Endothelial cell of umbilical vein (primary cell): Measurements from ENCODE around the gene TMEM255A. TPM values are rescaled to one million over a fixed set of nuclear protein-coding genes. Genes with fewer than 3 reads are reported as not detected.

Experiments used
- BruUV-seq: library from RNA; stranded (reverse); fragments of 400-500 nt; replicated peaks from 2 replicates; lab custom pipeline; 2021; lab: Mats Ljungman, UMichigan
- CTCF ChIA-PET: fragments of 300-600, 350-600 bp; sonication (Branson Sonifier 250); formaldehyde crosslinking; loops from one replicate; lab custom pipeline; 2021; ENCODE audit warnings: antibody characterized with exemption, inconsistent platforms; lab: Charles Lee
- POLR2A ChIA-PET: fragments of 300-600, 350-600 bp; sonication (Branson Sonifier 250); formaldehyde crosslinking; loops from one replicate; lab custom pipeline; 2021; ENCODE audit warnings: antibody characterized with exemption, inconsistent platforms; lab: Charles Lee
- DNase-seq: peaks from one replicate; pipeline ENCODE4 v3.0.0-alpha.2; 2011; ENCODE audit warnings: low read depth, low spot score
- FAIRE-seq: peaks from 2 replicates; lab custom pipeline; 2011; peaks lifted over from hg19 to GRCh38; lab: Jason Lieb, UNC
- H2AFZ ChIP-seq: 2 replicates; pipeline ENCODE4 v1.6.0; 2012; ENCODE audit warnings: low read depth, low read length, control low read depth, inconsistent platforms
- H3K27ac ChIP-seq: 2 replicates; pipeline ENCODE4 v1.5.1; 2011; ENCODE audit warnings: low read depth, mild to moderate bottlenecking, control low read depth, low read length, moderate library complexity; ENCODE audit not compliant: insufficient read depth
- H3K27me3 ChIP-seq, 2 experiments: 2 replicates each; pipeline versions ENCODE4 v1.6.0 to v1.6.1; 2011; ENCODE audit warnings: low read length in 2 of 2, mixed read lengths in 1 of 2; ENCODE audit not compliant: control insufficient read depth in 2 of 2, insufficient read depth in 2 of 2
- H3K36me3 ChIP-seq, 2 experiments: 2 replicates in 1 of 2; 3 replicates in 1 of 2; pipeline ENCODE4 v1.5.1; 2011; ENCODE audit warnings: low read length in 2 of 2, mild to moderate bottlenecking in 1 of 2, moderate library complexity in 1 of 2; ENCODE audit not compliant: control insufficient read depth in 2 of 2, insufficient read depth in 2 of 2; ENCODE audit errors: extremely low read depth in 1 of 2
- H3K4me1 ChIP-seq: 3 replicates; pipeline ENCODE4 v1.5.1; 2011; ENCODE audit warnings: mild to moderate bottlenecking, low read length; ENCODE audit not compliant: control insufficient read depth, insufficient read depth; ENCODE audit errors: extremely low read depth
- H3K4me2 ChIP-seq: 2 replicates; pipeline ENCODE4 v1.6.1; 2011; ENCODE audit warnings: low read length, control low read depth, mixed read lengths; ENCODE audit not compliant: insufficient read depth
- H3K4me3 ChIP-seq, 3 experiments: fragments of 200-600 bp in 1 of 3; sonication (generic), shearing (Covaris generic) in 1 of 3; replicated peaks in 1 of 3; 2 replicates each; pipeline ENCODE4 v1.5.1; 2011 to 2016; ENCODE audit warnings: control low read depth in 3 of 3, low read length in 3 of 3, mild to moderate bottlenecking in 2 of 3, inconsistent platforms in 1 of 3, low read depth in 1 of 3, moderate library complexity in 1 of 3; ENCODE audit not compliant: insufficient read depth in 1 of 3
- H3K79me2 ChIP-seq: 2 replicates; pipeline ENCODE4 v1.6.0; 2012; ENCODE audit warnings: low read length, inconsistent platforms; ENCODE audit not compliant: control insufficient read depth, insufficient read depth
- H3K9ac ChIP-seq: replicated peaks from 2 replicates; pipeline ENCODE3; 2011; ENCODE audit warnings: low read length, control low read depth; ENCODE audit not compliant: insufficient read depth; ENCODE audit errors: extremely low read depth
- H3K9me1 ChIP-seq: replicated peaks from 3 replicates; pipeline ENCODE4 v1.6.0; 2011; ENCODE audit warnings: mild to moderate bottlenecking, low read length; ENCODE audit not compliant: control insufficient read depth, insufficient read depth; ENCODE audit errors: extremely low read depth
- H3K9me3 ChIP-seq: replicated peaks from 2 replicates; pipeline ENCODE4 v1.5.1; 2012; ENCODE audit warnings: low read length, inconsistent platforms; ENCODE audit not compliant: control insufficient read depth, insufficient read depth
- H4K20me1 ChIP-seq: replicated peaks from 2 replicates; pipeline ENCODE3; 2011; ENCODE audit warnings: mild to moderate bottlenecking, low read length; ENCODE audit not compliant: control insufficient read depth, insufficient read depth; ENCODE audit errors: extremely low read depth
- EZH2 ChIP-seq: IDR thresholded peaks from 2 replicates; pipeline ENCODE4 v1.6.1; 2012; ENCODE audit warnings: borderline replicate concordance, low read depth, mild to moderate bottlenecking, moderate library complexity, low read length, inconsistent platforms; ENCODE audit not compliant: severe bottlenecking
- FOS ChIP-seq: IDR thresholded peaks from 2 replicates; pipeline ENCODE4 v1.6.1; 2011; ENCODE audit warnings: mild to moderate bottlenecking, low read length, moderate library complexity, borderline replicate concordance; ENCODE audit not compliant: insufficient read depth
- GATA2 ChIP-seq: IDR thresholded peaks from 2 replicates; pipeline ENCODE4 v1.7.0; 2011; ENCODE audit warnings: low read depth, mild to moderate bottlenecking, moderate library complexity, mixed read lengths, low read length; ENCODE audit not compliant: insufficient read length, insufficient read depth
- JUN ChIP-seq: IDR thresholded peaks from 2 replicates; pipeline ENCODE4 v1.6.1; 2011; ENCODE audit warnings: borderline replicate concordance, low read depth; ENCODE audit not compliant: insufficient read length, insufficient read depth
- MAX ChIP-seq: IDR thresholded peaks from 2 replicates; pipeline ENCODE4 v1.6.1; 2011; ENCODE audit not compliant: insufficient read depth, insufficient read length
- MYC ChIP-seq: IDR thresholded peaks from one replicate; pipeline ENCODE4 v1.6.1; 2011; ENCODE audit warnings: mild to moderate bottlenecking, low read depth, low read length
- POLR2A ChIP-seq: IDR thresholded peaks from 2 replicates; pipeline ENCODE4 v1.6.1; 2012; ENCODE audit warnings: low read depth, mild to moderate bottlenecking, control low read depth, low read length
- POLR2AphosphoS5 ChIP-seq: IDR thresholded peaks from 2 replicates; pipeline ENCODE4 v1.6.1; 2012; ENCODE audit warnings: low read depth, mild to moderate bottlenecking, control low read depth, low read length, moderate library complexity; ENCODE audit not compliant: insufficient read depth
- dilution Hi-C: fragments of 300-500 bp; cut with MboI; formaldehyde crosslinking; loops from one replicate; pipeline ENCODE4 v1.15.0; 2019; ENCODE audit warnings: low sequenced_read_pairs; ENCODE audit not compliant: extremely low pct_ligation_motif_present
- intact Hi-C: fragments of 100-400 bp; cut with micrococcal nuclease; formaldehyde crosslinking; loops from one replicate; pipeline ENCODE4 v1.10.0; 2022
- polyA plus RNA-seq, 4 experiments: library from polyadenylated mRNA; depleted of rRNA in 3 of 4; stranded (reverse) in 3 of 4; unstranded in 1 of 4; fragments of >200 nt; gene quantifications; 2 replicates each; pipeline versions ENCODE4 v1.2.1 to v1.2.3, GENCODE V29; 2011 to 2012; ENCODE audit warnings: missing spikeins in 1 of 4
- total RNA-seq: library from RNA; stranded (reverse); gene quantifications from 2 replicates; pipeline ENCODE4 v1.2.3, GENCODE V29; 2021
- TF ChIP-seq, protein P1 (sequence below), 2 donors: IDR thresholded peaks; 1 replicate in 1 of 2; 2 replicates in 1 of 2; pipeline ENCODE4 v1.5.1; 2011; ENCODE audit warnings: low read length in 2 of 2, mild to moderate bottlenecking in 2 of 2, moderate library complexity in 2 of 2, control low read depth in 1 of 2, inconsistent platforms in 1 of 2, low read depth in 1 of 2; ENCODE audit not compliant: insufficient read depth in 1 of 2; ENCODE audit errors: extremely low read depth in 1 of 2

Gene TMEM255A
- total and polyA plus RNA-seq, 2 donors (not counting 3 experiments of a cell fraction or from before 2014, with no cell fraction given), result not detected

- no peak for DNase-seq
- Histone ChIP-seq H3K4me2 (no peak overlapping the region), H3K9ac (no peak overlapping the region), H3K9me3 (no peaks in the 10 kb centered on the region), H3K79me2 (no peaks in the 10 kb centered on the region), H3K27me3 (no peaks in the 10 kb centered on the region), H3K9me1 (no peaks in the 10 kb centered on the region), H3K27ac (no peak overlapping the region), H3K4me1 (peaks cover under 1% of the 10 kb centered on the region), H4K20me1 (no peaks in the 10 kb centered on the region), H2AFZ (no peak overlapping the region), H3K36me3 (no peaks in the 10 kb centered on the region), H3K4me3 (no peak overlapping the region)
- BruUV-seq, result no TSS peak
- intact Hi-C loops (no loop called here), dilution Hi-C loops (no loop called here)
- FAIRE-seq, result no peak
- TF ChIP-seq MAX, result no peak
- no peak for TF ChIP-seq JUN
- no peak for TF ChIP-seq FOS
- no peak for TF ChIP-seq POLR2AphosphoS5
- no peak for TF ChIP-seq GATA2
- TF ChIP-seq, protein P1, sequence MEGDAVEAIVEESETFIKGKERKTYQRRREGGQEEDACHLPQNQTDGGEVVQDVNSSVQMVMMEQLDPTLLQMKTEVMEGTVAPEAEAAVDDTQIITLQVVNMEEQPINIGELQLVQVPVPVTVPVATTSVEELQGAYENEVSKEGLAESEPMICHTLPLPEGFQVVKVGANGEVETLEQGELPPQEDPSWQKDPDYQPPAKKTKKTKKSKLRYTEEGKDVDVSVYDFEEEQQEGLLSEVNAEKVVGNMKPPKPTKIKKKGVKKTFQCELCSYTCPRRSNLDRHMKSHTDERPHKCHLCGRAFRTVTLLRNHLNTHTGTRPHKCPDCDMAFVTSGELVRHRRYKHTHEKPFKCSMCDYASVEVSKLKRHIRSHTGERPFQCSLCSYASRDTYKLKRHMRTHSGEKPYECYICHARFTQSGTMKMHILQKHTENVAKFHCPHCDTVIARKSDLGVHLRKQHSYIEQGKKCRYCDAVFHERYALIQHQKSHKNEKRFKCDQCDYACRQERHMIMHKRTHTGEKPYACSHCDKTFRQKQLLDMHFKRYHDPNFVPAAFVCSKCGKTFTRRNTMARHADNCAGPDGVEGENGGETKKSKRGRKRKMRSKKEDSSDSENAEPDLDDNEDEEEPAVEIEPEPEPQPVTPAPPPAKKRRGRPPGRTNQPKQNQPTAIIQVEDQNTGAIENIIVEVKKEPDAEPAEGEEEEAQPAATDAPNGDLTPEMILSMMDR (IDR thresholded peaks at IDR 0.05; ENCODE audit: extremely low read depth in 1 of 2, insufficient read depth in 1 of 2, low read depth in 1 of 2, low read length in 2 of 2), result no peak
- no peak for TF ChIP-seq POLR2A
- TF ChIP-seq EZH2, result no peak
- TF ChIP-seq MYC, result no peak
- ChIA-PET CTCF (no interaction called here), POLR2A (no interaction called here)
Observed at GRCh38 chrX:120238933-120239332, 72.3 kb downstream of the TMEM255A start.
